Fibroblast of villous mesenchyme (primary cell): Measurements from ENCODE around the gene STK32B. TPM values are rescaled to one million over a fixed set of nuclear protein-coding genes. Genes with fewer than 3 reads are reported as not detected.
A peak's percentile ranks its signal among the peaks of the same experiment; 100 is the strongest.

Experiments
- DNase-seq: peaks from one replicate; pipeline ENCODE4 v3.0.0-alpha.2; 2010; ENCODE audit warnings: low read depth
- H3K4me3 ChIP-seq: 2 replicates; pipeline ENCODE4 v1.5.1; 2011; ENCODE audit warnings: low read depth, mild to moderate bottlenecking, low read length
- CTCF ChIP-seq: IDR thresholded peaks from 2 replicates; pipeline ENCODE4 v1.5.1; 2012; ENCODE audit warnings: low read depth, mild to moderate bottlenecking, low read length; ENCODE audit not compliant: insufficient read depth
- total RNA-seq: library from RNA; depleted of rRNA; stranded (reverse); fragments of >200 nt; gene quantifications from 2 replicates; pipeline ENCODE4 v1.2.3, GENCODE V29; 2012

Gene STK32B
- total RNA-seq, 1 donor: 2.6 TPM

GRCh38 chr4:5456296-5456845 lies 405.1 kb downstream of the STK32B start:
- no peak for DNase-seq
- no peak for TF ChIP-seq CTCF
- no peak overlapping the region for H3K4me3 ChIP-seq

- TF ChIP-seq CTCF: no peak
- no peak for DNase-seq
- H3K4me3 ChIP-seq: no peak overlapping the region
Measured at GRCh38 chr4:5458676-5459075, 407.4 kb downstream of the STK32B start.

GRCh38 chr4:5459236-5459635 lies 408.0 kb downstream of the STK32B start:
- no peak for DNase-seq
- H3K4me3 ChIP-seq: no peak overlapping the region
- no peak for TF ChIP-seq CTCF

- peak; percentile 32 for DNase-seq
- peak; percentile 67 for TF ChIP-seq CTCF
- H3K4me3 ChIP-seq: no peak overlapping the region
Measured at GRCh38 chr4:5460106-5460801, 409.0 kb downstream of the STK32B start.

GRCh38 chr4:5461477-5461876 lies 410.2 kb downstream of the STK32B start:
- no peak for TF ChIP-seq CTCF
- DNase-seq: no peak
- no peak overlapping the region for H3K4me3 ChIP-seq

GRCh38 chr4:5462254-5462835 lies 411.1 kb downstream of the STK32B start:
- H3K4me3 ChIP-seq: no peak overlapping the region
- no peak for TF ChIP-seq CTCF
- DNase-seq: no peak
